ENCODE data around the gene LIPI.
"Not testable (repeated sequence)": the region's sequence is repeated elsewhere in the genome, so short reads cannot be mapped to it uniquely, and the experiment has no call there.

LIPI gene

DNA sequence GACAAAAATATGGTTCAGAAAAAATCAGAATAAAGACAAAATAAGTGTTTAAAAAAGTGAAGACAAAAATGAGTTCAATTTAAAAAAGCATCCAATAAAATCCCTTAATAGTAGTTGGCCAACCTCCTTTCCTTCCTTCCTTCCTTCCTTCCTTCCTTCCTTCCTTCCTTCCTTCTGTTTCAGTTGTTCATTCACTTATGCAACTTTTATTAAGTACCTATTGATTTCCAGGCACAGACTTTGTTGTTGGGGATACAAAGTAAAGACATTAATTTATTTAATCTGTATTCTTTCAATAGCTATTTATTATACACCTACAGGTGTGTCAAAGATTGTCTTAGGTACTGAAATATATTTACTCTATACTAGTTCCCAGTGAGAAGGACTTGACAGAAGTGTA is 2.4 kb upstream of the LIPI start:
- H3K4me1 Mint-ChIP-seq (ENCODE audit: low read depth): peaks cover 8% of the 10 kb centered on the region
- H3K27me3 Mint-ChIP-seq: peaks cover 10% of the 10 kb centered on the region
- H3K4me3 Mint-ChIP-seq: no peak overlapping the region
- H3K36me3 Mint-ChIP-seq (ENCODE audit: low read depth): no peaks in the 10 kb centered on the region
- no peak overlapping the region for H3K27ac Mint-ChIP-seq
- H3K9me3 Mint-ChIP-seq: no peaks in the 10 kb centered on the region

DNA sequence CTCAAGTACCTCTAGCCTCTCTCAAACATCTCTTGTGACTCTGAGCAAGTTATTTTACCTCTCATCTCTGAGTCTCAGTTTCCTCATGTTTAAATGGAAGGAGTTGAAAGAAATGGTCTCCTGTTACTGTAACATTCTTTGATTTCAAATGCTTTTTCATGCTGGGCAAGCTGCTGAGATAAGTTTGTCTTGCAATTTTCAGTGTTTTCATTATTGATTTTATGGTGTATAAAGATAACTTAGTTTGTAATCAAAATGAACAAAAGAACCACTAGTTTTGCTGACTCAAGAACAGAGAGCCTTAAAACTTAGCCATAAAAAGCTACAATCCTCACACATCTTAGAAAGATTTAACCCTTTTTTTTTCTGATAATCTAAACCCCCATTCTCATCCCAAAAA is 4.5 kb downstream of the LIPI start:
- Mint-ChIP-seq H3K4me1 (ENCODE audit: low read depth) (no peaks in the 10 kb centered on the region), H3K9me3 (no peaks in the 10 kb centered on the region), H3K4me3 (no peak overlapping the region), H3K36me3 (ENCODE audit: low read depth) (no peaks in the 10 kb centered on the region), H3K27ac (no peak overlapping the region), H3K27me3 (peaks cover 4% of the 10 kb centered on the region)

DNA sequence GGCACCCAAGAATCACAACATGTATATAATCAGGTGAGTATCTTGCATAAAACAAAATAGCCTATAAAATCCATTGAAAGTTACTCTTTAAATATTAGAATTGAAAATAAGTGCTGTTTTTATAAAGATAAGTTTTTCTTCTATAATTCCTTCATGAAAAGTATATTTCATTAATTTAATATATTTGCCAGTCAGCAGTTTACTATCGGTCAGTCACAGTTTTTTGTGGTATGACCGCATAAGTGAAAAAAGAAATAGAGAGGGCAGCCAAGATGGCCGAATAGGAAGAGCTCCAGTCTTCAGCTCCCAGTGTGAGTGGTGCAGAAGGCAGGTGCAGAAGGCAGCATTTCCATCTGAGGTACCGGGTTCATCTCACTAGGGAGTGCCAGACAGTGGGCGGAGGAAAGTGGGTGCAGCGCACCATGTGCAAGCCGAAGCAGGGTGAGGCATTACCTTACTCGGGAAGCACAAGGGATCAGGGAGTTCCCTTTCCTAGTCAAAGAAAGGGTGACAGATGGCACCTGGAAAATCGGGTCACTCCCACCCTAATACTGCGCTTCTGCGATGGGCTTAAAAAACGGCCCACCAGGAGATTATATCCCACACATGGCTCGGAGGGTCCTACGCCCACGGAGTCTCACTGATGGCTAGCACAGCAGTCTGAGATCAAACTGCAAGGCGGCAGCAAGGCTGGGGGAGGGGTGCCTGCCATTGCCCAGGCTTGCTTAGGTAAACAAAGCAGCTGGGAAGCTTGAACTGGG is 44.1 kb downstream of the LIPI start:
- H3K27ac Mint-ChIP-seq; H3K4me3 Mint-ChIP-seq; H3K4me1 Mint-ChIP-seq (ENCODE audit: low read depth); H3K9me3 Mint-ChIP-seq; H3K27me3 Mint-ChIP-seq; H3K36me3 Mint-ChIP-seq (ENCODE audit: low read depth): not testable (repeated sequence)

DNA sequence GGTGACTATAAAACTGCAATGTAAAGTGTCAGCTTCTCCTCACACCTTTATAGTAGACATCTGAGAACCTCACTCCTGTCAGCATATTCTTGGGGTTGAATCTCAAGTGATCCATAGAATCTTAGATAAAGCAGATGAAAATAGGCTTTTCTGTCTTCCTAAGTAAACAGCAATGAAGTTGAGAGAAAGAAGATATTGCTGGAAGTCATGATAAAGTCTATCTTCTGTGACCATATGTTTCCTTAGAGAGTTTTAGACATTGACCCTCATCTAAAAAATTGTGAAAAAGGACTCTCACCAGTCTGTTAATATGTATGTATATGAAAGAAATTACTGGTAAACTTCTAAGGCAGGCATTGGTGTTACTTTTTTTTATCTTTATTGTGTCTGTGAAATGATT is 66.8 kb downstream of the LIPI start:
- H3K36me3 Mint-ChIP-seq (ENCODE audit: low read depth): no peaks in the 10 kb centered on the region
- H3K27me3 Mint-ChIP-seq: peaks cover 2% of the 10 kb centered on the region
- H3K4me3 Mint-ChIP-seq: no peak overlapping the region
- H3K9me3 Mint-ChIP-seq: no peaks in the 10 kb centered on the region
- no peaks in the 10 kb centered on the region for H3K4me1 Mint-ChIP-seq (ENCODE audit: low read depth)
- H3K27ac Mint-ChIP-seq: no peak overlapping the region

DNA sequence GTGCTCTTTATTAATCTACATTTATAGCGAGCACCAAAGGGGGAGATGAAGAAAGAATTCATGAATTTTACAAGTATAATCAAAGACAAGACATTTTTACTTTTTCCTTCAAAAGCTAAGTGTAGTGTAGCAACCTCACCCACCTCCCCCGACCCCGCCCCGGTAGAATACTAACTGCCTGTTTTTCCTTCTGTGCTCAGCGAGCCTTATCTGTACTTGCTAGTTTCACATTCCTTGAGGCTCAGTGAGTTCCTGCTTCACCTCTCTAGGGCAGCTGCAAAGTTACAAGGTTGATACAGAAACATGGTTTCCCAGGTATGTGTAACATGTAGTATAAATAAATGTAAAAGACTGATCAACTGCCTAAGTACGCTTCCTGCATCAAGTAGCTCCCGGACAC is 86.5 kb downstream of the LIPI start:
- H3K27me3 Mint-ChIP-seq: peaks cover 6% of the 10 kb centered on the region
- H3K36me3 Mint-ChIP-seq (ENCODE audit: low read depth): no peaks in the 10 kb centered on the region
- no peak overlapping the region for H3K27ac Mint-ChIP-seq
- no peak overlapping the region for H3K4me3 Mint-ChIP-seq
- peaks cover 14% of the 10 kb centered on the region for H3K9me3 Mint-ChIP-seq
- H3K4me1 Mint-ChIP-seq (ENCODE audit: low read depth): peaks cover 13% of the 10 kb centered on the region

DNA sequence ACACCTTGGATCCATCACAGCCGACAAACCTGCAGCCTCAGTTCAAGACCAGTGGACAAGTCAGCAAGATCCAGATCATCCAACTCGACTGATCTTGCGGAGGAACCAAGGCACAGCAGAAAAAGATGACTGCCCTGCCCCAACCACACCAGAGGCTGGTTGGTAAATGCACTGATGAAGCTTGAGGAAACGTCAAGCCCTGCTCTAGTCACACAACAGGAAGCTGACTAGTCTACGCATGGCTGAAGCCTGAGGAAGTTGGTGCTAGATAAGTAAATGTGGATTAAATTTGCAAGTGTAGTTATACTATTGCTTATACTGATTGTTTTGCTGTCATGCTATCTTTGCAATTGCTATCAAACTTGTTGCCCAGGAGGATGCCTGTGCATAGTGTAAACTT is 89.0 kb downstream of the LIPI start:
- Mint-ChIP-seq H3K4me1 (ENCODE audit: low read depth) (peaks cover 13% of the 10 kb centered on the region), H3K36me3 (ENCODE audit: low read depth) (no peaks in the 10 kb centered on the region), H3K27me3 (peaks cover under 1% of the 10 kb centered on the region), H3K9me3 (peaks cover 14% of the 10 kb centered on the region), H3K4me3 (no peak overlapping the region), H3K27ac (no peak overlapping the region)

DNA sequence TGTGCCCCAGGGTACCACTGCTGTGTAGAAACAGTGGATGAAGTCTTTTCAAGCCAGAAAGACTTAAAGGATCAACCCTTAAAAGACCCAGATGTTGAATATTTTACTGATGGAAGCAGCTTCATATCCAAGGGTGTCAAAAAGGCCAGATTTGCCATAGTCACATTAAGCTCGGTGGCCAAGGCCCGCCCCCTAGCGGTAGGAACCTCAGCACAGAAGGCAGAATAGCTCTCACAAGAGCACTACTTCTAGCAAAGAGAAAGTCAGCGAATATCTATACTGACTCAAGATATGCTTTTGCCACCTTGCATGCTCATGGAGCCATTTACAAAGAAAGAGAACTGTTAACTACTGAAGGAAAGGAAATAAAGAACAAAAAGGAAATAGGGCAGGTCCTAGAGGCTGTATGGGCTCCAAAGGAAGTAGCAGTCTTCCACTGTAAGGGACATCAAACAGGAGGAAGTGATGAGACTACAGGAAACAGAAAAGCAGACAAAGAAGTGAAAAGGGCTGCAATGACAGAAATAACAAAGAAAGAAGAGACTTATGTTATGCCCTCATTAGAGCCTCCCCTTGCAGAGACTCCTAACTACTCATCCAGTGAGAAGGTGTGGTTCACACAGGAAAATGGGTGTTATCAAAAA is 90.5 kb downstream of the LIPI start:
- no peaks in the 10 kb centered on the region for H3K27me3 Mint-ChIP-seq
- peaks cover 14% of the 10 kb centered on the region for H3K9me3 Mint-ChIP-seq
- H3K4me3 Mint-ChIP-seq: no peak overlapping the region
- no peaks in the 10 kb centered on the region for H3K36me3 Mint-ChIP-seq (ENCODE audit: low read depth)
- H3K27ac Mint-ChIP-seq: no peak overlapping the region
- peaks cover 19% of the 10 kb centered on the region for H3K4me1 Mint-ChIP-seq (ENCODE audit: low read depth)

DNA sequence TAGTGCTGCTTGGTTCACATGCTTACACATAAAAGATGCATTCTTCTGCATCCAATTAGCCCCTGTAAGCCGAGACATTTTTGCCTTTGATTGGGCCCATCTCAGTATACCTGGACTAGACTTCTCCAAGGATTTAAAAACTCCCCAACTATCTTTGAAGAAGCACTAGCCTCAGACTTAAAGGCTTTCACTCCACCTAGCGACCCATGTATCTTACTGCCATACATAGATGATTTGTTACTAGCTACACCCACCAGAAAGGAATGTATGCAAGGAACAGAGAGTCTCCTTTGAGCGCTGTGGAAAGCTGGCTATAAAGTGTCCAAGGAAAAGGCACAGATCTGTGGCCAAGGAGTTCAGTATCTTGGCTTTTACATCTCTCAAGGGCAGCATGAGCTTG is 91.7 kb downstream of the LIPI start:
- Mint-ChIP-seq H3K27me3 (no peaks in the 10 kb centered on the region), H3K27ac (no peak overlapping the region), H3K4me3 (no peak overlapping the region), H3K9me3 (peaks cover 9% of the 10 kb centered on the region), H3K4me1 (ENCODE audit: low read depth) (peaks cover 19% of the 10 kb centered on the region), H3K36me3 (ENCODE audit: low read depth) (no peaks in the 10 kb centered on the region)

DNA sequence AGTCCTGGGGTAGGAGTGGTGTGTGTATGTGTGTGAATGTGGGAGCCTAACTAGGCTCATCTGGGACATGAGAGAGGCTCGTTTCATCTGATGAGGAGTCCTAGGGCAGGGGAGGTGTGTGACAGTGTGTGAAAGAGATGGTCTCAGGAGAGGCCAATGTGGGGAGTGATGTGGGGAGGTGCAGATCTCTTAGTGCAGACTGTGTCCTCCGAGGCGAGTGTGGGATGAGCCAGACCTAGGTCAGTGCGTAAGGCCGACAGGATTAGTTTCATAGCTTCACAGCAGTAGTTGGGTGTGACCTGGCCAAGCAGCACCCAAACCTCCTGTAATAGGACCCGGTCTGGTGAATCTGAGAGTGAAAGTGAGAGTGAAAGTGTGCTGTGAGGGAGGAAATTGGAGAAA is 94.7 kb downstream of the LIPI start:
- H3K27me3 Mint-ChIP-seq: no peaks in the 10 kb centered on the region
- no peak overlapping the region for H3K4me3 Mint-ChIP-seq
- H3K36me3 Mint-ChIP-seq (ENCODE audit: low read depth): no peaks in the 10 kb centered on the region
- peaks cover 3% of the 10 kb centered on the region for H3K9me3 Mint-ChIP-seq
- H3K27ac Mint-ChIP-seq: no peak overlapping the region
- H3K4me1 Mint-ChIP-seq (ENCODE audit: low read depth): peaks cover 12% of the 10 kb centered on the region

DNA sequence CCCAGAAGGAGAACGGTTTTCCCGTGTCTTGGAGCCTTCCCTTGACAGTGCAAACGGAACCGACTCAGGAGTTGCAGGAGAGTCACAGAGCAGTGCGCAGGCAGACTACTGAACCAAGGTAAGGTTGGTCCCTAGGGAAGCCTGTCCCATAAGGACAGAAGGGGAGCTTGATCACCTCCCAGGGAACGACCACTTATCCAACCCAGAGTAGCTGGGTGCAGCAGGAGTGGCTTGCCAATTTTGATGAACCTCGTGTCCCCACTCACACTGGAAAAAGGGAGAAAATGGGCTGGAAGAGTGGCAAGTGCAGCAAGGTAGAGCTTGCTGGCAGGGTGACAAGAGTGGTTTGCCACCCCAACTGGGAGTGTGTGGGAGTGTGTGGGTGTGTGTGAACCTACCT is 95.1 kb downstream of the LIPI start:
- Mint-ChIP-seq H3K4me1 (ENCODE audit: low read depth) (peaks cover 12% of the 10 kb centered on the region), H3K27ac (no peak overlapping the region), H3K4me3 (no peak overlapping the region), H3K36me3 (ENCODE audit: low read depth) (no peaks in the 10 kb centered on the region), H3K27me3 (no peaks in the 10 kb centered on the region), H3K9me3 (peaks cover 3% of the 10 kb centered on the region)

DNA sequence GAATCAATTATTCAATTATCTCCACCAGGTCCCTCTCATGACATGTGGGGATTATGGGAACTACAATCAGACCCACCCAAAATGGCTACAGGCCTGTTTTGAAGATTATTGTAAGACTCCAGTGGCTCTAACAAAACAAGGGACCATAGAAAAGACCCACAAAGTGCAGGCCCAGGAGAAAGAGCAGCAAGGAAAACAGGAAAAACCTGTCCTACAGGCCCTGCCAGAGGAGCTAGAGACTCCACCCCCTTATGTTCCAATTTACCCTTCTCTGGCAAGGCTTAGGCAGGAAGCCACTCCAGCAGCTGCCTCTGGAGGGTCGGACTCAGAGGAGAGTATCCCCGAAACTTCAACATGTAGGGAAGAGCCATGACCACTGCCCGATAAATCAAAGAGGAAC is 96.5 kb downstream of the LIPI start:
- Mint-ChIP-seq H3K9me3 (peaks cover 3% of the 10 kb centered on the region), H3K36me3 (ENCODE audit: low read depth) (no peaks in the 10 kb centered on the region), H3K27me3 (no peaks in the 10 kb centered on the region), H3K4me3 (no peak overlapping the region), H3K4me1 (ENCODE audit: low read depth) (peaks cover 5% of the 10 kb centered on the region), H3K27ac (no peak overlapping the region)

DNA sequence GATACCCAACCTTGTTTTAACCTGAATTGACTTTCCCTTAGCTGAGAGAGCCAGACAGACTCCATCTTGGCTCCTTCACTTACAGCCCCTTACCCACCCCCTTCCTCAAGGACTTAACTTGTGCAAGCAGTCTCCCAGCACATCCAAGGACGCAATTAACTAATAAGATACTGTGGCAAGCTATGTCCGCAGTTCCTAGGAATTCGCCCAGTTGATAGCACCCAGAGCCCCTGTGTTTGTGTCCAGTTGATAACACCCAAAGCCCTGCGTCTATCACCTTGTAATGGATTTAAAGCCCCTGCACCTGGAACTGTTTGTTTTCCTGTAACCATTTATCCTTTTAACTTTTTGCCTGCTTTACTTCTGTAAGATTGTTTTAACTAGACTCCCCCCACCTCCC is 106.2 kb downstream of the LIPI start:
- not testable (repeated sequence) for H3K27ac Mint-ChIP-seq; H3K27me3 Mint-ChIP-seq; H3K9me3 Mint-ChIP-seq; H3K4me3 Mint-ChIP-seq; H3K36me3 Mint-ChIP-seq (ENCODE audit: low read depth); H3K4me1 Mint-ChIP-seq (ENCODE audit: low read depth)

DNA sequence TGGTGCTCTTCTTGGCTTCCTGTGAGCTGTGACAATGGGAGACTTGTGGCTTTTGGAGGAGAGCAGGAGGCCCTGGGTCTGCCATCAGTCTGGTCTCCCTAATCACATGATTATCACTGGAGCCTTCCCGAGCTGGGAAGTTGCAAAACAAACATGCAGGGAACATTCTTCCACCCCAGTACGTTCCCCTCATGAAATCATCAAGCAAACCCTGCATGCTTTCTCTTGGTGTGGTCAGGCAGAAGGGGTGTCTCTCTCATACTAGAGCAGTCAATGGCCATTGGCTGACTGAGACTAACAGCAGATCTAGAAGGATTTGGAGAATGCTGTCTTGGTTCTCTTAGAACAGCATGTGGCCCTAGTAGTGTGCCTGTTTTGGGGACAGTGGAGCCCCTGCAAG is 111.2 kb downstream of the LIPI start:
- H3K27ac Mint-ChIP-seq: no peak overlapping the region
- no peaks in the 10 kb centered on the region for H3K27me3 Mint-ChIP-seq
- H3K4me1 Mint-ChIP-seq (ENCODE audit: low read depth): no peaks in the 10 kb centered on the region
- peaks cover 6% of the 10 kb centered on the region for H3K9me3 Mint-ChIP-seq
- peaks cover 10% of the 10 kb centered on the region for H3K36me3 Mint-ChIP-seq (ENCODE audit: low read depth)
- no peak overlapping the region for H3K4me3 Mint-ChIP-seq

DNA sequence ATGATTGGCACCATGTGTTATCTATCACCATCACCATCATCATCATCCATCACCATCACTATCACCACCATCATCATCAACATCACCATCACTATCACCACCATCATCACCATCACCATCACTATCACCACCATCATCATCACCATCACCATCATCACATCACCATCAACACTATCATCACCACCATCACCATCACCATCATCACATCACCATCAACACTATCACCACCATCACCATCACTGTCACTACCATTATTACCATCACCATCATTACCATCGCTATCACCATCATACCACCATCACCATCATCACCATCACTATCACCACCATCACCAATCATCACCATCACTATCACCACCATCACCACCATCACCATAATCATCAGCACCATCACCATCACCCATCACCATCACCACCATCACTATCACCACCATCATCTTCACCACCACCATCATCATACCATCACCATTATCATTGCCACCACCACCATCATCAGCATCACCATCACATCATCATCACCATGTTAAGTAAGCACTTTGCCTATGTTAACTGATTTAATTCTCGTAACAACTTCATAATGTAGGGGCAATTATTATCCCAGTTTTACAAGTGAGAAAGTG is 112.8 kb downstream of the LIPI start:
- H3K4me1 Mint-ChIP-seq (ENCODE audit: low read depth): no peaks in the 10 kb centered on the region
- H3K36me3 Mint-ChIP-seq (ENCODE audit: low read depth): peaks cover 10% of the 10 kb centered on the region
- peaks cover 6% of the 10 kb centered on the region for H3K9me3 Mint-ChIP-seq
- no peaks in the 10 kb centered on the region for H3K27me3 Mint-ChIP-seq
- H3K4me3 Mint-ChIP-seq: no peak overlapping the region
- peak overlapping the region; percentile 0 for H3K27ac Mint-ChIP-seq

DNA sequence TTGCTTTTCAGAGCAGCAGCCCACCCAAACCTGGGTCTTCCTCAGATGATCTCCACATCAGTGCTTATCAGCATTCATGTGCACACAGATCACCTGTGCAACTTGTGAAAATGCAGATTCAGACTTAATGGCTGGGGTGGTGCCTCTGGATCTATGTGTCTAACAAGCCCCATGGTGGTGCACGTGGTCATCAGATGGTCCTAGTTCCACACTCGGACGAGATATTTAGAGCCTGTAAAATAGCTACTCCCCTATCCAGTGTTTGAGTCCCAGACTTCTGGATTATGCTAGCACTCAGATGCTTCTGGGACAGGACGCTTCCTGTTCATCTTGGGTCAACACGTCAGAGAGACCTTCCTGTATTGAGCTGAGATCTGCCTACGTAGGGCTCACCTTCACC is 114.2 kb downstream of the LIPI start:
- Mint-ChIP-seq H3K4me3 (no peak overlapping the region), H3K4me1 (ENCODE audit: low read depth) (no peaks in the 10 kb centered on the region), H3K36me3 (ENCODE audit: low read depth) (peaks cover 10% of the 10 kb centered on the region), H3K27ac (no peak overlapping the region), H3K9me3 (peaks cover 6% of the 10 kb centered on the region), H3K27me3 (no peaks in the 10 kb centered on the region)

DNA sequence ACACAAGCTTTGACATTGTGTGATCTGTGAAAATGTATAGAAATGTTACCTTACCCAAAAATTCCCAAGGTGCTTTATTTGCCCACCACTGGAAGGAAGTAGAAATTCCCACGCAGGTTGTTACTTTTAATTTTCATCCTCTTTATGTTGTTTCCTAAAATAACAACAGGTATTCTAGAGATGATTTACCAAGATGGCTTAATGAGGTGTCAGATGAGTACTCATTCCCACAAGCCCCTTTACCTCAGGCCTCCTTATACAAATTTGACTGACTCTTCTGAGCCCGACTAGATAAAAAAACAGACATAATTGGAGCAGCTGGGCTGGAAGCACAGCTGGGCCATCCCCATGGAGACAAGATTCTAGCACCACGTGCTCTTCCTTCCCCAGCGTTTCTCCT is 114.6 kb downstream of the LIPI start:
- Mint-ChIP-seq H3K27ac (no peak overlapping the region), H3K4me1 (ENCODE audit: low read depth) (no peaks in the 10 kb centered on the region), H3K4me3 (no peak overlapping the region), H3K9me3 (peaks cover 6% of the 10 kb centered on the region), H3K27me3 (no peaks in the 10 kb centered on the region), H3K36me3 (ENCODE audit: low read depth) (peaks cover 13% of the 10 kb centered on the region)

Measured in stimulated activated naive CD8-positive, alpha-beta T cell treated with anti-CD3 and anti-CD28 coated beads, Interleukin-15, Interleukin-2, amounts not matched to agents 100 ng/mL and 50 ng/mL, for 24 hours (primary cell).